ENCODE results near the gene KIF26A. TPM values are rescaled to one million over a fixed set of nuclear protein-coding genes. Genes with fewer than 3 reads are reported as not detected.

KIF26A gene
- 10 to 100 TPM in 1 of 2 donors, 1 to 10 TPM in 1; 5.6 to 14.1 TPM for total RNA-seq

GRCh38 chr14:104138098-104138717 is at the start of gene KIF26A:
Gene KIF26A (plus strand): TSS chr14:104138587. CDS start chr14:104138723, 136 bp downstream.
- H3K4me1 ChIP-seq = peaks cover 0 to 50% of the 10 kb centered on the region in 2 donors
- H3K27ac ChIP-seq = peak within 1 kb of the TSS; percentile 50 to 66
- peak within 1 kb of the TSS; percentile 50 to 64 for H3K4me3 ChIP-seq
- H3K36me3 ChIP-seq = no peaks in the 10 kb centered on the region
- TF ChIP-seq CTCF (IDR thresholded peaks at IDR 0.05) = no peak
- peaks cover 0 to 14% of the 10 kb centered on the region in 2 donors for H3K27me3 ChIP-seq
- H3K9me3 ChIP-seq = no peaks in the 10 kb centered on the region
- no peak for DNase-seq (ENCODE audit: low spot score)

- Histone ChIP-seq H3K36me3 (no peaks in the 10 kb centered on the region), H3K27me3 (no peaks in the 10 kb centered on the region), H3K27ac (peak overlapping the region; percentile 47 to 58), H3K4me3 (no peak overlapping the region), H3K4me1 (peaks cover 0 to 34% of the 10 kb centered on the region in 2 donors), H3K9me3 (no peaks in the 10 kb centered on the region)
- no peak for TF ChIP-seq CTCF (IDR thresholded peaks at IDR 0.05)
- DNase-seq (ENCODE audit: low spot score) = no peak
Measured at GRCh38 chr14:104090071-104090748, 48.2 kb upstream of the KIF26A start.

GRCh38 chr14:104091061-104091926 is 47.1 kb upstream of the KIF26A start:
- Histone ChIP-seq H3K4me1 (peaks cover 0 to 26% of the 10 kb centered on the region in 2 donors), H3K9me3 (no peaks in the 10 kb centered on the region), H3K27me3 (no peaks in the 10 kb centered on the region), H3K36me3 (peaks cover 5% of the 10 kb centered on the region), H3K27ac (peak overlapping the region; percentile 47 to 58), H3K4me3 (no peak overlapping the region)
- no peak for TF ChIP-seq CTCF (IDR thresholded peaks at IDR 0.05)
- no peak for DNase-seq (ENCODE audit: low spot score)

- Histone ChIP-seq H3K27me3 (no peaks in the 10 kb centered on the region), H3K4me3 (no peak overlapping the region), H3K4me1 (peaks cover 0 to 19% of the 10 kb centered on the region in 2 donors), H3K9me3 (no peaks in the 10 kb centered on the region), H3K27ac (peak overlapping the region; percentile 21 to 40), H3K36me3 (peaks cover 6% of the 10 kb centered on the region)
- no peak for DNase-seq (ENCODE audit: low spot score)
- TF ChIP-seq CTCF (IDR thresholded peaks at IDR 0.05) = no peak
Measured at GRCh38 chr14:104091927-104092771, 46.2 kb upstream of the KIF26A start.

GRCh38 chr14:104092931-104093365 is 45.4 kb upstream of the KIF26A start:
- no peak for TF ChIP-seq CTCF (IDR thresholded peaks at IDR 0.05)
- Histone ChIP-seq H3K36me3 (peaks cover 6% of the 10 kb centered on the region), H3K27me3 (no peaks in the 10 kb centered on the region), H3K27ac (no peak overlapping the region), H3K4me1 (peaks cover 0 to 11% of the 10 kb centered on the region in 2 donors), H3K4me3 (no peak overlapping the region), H3K9me3 (no peaks in the 10 kb centered on the region)
- no peak for DNase-seq (ENCODE audit: low spot score)

Data from right atrium auricular region (tissue), 2 donors.